GM04503 (cell line): Measurements from ENCODE around the gene UNC119.
"Not testable (repeated sequence)": the region's sequence is repeated elsewhere in the genome, so short reads cannot be mapped to it uniquely, and the experiment has no call there.

Source experiments
- DNase-seq: peaks from one replicate; pipeline ENCODE4 v3.0.0-alpha.2; 2012; ENCODE audit warnings: low read depth

UNC119 gene

DNA sequence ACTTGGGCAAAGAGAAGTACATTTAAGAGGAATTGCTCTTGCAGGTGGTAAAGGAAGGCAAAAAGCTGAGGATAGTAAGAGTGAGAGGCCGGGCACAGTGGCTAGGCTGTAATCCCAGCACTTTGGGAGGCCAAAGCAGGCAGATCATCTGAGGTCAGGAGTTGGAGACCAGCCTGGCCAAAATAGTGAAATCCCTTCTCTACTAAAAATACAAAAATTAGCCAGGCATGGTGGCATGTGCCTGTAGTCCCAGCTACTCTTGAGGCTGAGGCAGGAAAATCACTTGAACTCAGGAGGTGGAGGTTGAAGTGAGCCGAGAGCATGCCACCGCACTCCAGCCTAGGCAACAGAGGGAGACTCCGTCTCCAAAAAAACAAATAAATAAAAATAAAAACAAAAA lies 30.1 kb downstream of the UNC119 start:
- DNase-seq, result not testable (repeated sequence)

GRCh38 chr17:28521311-28522085 lies 30.9 kb downstream of the UNC119 start:
- no peak for DNase-seq

- no peak for DNase-seq
Observed at GRCh38 chr17:28520687-28521086, 31.7 kb downstream of the UNC119 start.

DNA sequence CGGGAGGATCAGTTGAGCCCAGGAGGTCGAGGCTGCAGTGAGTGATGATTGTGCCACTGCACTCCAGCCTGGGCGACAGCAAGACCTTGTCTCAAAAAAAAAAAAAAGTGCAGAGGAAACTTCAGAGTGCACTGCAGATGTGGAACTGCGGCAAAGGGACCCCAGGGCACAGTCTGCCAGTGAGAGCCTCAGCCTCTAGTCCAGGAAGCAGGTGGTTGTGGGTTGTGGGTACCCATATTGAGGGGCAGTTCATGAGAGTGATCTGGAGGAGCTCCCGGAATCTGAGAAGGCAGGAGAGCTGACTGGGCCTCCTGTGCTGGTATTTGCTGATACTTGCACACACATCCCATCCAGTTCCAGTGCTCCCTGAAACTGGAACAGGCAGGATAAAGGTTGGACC lies 33.2 kb downstream of the UNC119 start:
- no peak for DNase-seq

- DNase-seq, result no peak
Observed at GRCh38 chr17:28518578-28518977, 33.8 kb downstream of the UNC119 start.

DNA sequence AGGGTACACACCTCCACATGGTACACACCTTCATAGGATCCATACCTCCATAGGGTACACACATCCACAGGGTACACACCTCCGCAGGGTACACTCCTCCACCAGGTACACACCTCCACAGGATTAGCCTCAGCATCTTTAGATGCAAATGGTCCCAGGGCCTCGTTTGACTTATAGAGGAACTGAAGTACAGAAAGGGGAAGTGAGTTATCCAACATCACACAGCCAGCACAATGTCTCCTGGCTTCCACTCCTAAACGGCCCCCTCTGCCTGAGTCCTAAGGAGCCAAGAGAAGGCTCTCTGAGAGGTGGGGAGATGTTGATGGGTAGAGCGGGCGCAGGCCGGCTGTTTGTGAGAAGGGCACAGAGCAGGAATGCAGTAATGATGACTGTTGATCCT lies 34.3 kb downstream of the UNC119 start:
- no peak for DNase-seq

GRCh38 chr17:28515518-28515917 lies 36.9 kb downstream of the UNC119 start:
- no peak for DNase-seq

DNA sequence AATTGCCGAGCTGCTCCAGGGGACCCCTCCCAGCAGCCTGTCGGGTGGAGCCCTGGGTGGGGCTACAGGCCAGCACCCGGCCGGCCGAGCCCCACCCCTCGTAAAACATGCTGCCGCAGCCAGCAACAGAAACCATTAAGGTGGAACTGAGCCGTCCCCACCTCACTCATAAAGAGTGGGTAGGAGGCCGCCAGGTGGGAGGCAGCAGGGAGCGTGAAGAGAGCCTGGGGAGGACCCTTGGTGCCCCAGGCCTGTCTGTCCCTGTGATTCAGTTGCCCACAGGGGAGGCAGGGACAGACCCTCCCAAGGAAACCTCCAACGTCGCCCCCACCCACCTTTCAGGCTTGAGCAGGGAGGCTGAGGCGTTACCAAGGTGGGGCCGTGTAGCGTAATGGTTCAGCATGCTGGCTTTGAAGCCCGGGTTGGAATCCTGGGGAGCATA lies 37.8 kb downstream of the UNC119 start:
- DNase-seq, result no peak

- no peak for DNase-seq
Observed at GRCh38 chr17:28513476-28513875, 38.9 kb downstream of the UNC119 start.

DNA sequence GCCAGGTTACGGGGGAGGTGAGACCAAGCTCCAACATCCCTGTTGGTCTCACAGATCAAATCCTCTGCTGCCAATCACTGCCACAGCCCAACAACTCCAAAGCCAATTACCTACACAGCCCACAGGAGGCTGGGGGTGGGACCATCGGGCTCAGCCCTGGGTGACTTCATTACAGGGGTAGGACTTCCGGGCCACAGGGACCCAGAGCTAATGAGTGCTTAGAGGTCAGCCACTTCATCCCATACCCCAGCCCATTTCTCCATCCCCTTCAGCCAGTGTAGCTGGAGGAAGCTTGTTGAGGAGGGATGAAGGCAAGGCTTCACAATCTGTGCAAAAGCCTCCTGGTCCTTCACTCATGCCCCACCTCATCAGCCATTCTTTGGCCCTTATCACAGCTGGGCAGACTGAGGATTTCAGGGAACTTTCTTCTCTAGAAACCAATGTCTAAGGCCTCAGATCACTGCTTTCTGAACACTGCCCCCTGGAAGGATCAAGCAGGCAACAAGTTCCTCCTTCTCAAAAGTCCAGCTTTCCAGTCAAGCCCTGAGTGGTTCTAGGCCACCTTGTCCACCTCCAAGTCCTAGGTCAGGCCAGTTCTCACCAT lies 40.5 kb downstream of the UNC119 start:
- DNase-seq, result no peak

DNA sequence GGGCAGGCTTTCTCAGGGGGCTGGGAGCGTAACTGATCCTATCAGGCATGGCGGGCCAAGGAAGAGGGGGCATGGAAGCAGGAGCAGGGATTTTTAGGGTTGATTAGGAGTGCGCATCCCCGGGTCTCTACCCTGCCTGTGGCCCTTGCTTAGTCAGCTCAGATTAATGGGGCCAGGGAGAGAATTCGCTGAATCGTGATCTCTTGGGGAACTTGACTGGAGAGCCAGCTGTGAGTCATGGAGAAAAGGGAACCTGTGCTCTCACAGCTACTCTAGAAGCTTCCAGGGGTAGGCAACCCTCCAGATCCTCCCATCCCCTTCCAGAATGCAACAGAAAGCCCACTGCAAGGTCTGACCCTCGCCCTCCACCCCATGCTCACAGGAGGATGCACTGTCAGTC lies 42.6 kb downstream of the UNC119 start:
- DNase-seq, result no peak

- no peak for DNase-seq
Observed at GRCh38 chr17:28508211-28508724, 44.2 kb downstream of the UNC119 start.

- no peak for DNase-seq
Observed at GRCh38 chr17:28507567-28508203, 44.7 kb downstream of the UNC119 start.

DNA sequence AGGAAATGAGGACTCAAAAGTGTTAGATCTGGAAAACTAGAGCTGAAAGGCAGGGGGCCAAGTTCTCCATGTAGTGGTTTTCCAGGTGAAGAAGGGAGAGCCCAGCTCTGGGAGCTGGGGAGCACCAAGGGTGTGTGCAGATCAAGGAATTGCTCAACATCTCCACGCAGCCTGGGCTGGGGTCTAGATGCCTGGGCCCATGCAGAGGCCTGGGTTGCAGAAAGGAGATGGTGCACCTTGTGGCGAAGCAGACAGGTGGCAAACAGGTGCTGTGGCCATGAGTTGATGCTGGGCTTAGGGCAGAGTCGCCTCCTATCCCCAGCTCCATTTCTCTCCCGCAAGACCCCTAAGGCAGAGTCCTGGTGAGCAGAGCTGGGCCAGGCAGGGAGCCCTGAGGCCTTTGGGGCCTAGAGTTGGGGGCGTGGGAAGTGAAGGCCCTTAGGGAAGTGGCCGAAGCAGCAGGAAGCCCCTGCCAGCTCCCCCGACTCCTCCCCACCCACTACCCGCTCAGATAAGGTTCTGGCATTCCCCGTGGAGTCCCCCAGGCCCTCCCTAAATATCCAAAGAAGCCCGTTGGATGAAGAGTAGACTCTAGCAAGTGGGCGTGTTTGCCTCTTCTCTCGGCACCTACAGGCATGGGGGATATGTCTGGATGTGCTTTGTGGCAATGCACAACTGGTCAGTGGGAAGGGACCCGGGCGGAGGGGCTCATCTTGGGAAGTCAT lies 45.5 kb downstream of the UNC119 start:
- DNase-seq, result no peak

DNA sequence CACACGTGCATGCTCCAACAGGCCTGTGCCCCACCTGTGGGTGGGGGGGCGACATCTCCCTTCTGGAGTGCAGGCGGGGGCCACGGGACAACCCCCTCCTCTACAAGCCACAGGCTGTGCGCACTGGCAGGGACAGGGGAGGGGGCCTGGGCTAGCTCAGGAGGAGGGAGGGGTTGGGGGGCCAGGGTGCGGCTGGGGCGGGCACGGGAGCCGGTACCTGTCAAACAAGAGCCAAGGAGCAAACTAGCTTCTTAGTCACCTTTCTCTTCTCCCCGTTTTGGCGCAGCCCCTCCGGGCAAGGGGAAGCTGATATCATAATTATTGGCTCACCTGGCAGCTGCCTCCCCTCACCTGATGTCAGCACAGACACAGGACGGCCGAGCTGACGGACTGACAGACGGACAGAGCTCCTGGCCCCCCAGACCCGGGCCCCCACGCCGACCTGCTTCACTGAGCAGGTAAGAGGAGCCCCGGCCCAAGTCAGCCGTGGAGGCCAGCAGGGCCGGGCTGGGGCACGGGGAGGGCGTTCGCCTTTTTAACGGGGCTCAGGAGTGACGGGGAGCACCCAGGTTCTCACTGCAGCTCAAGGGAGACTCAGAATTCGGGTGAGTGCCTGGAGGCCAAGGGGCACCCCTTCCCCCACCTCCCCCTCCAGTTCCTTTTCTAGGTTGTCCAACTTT lies 46.3 kb downstream of the UNC119 start, which contains the start of gene FOXN1:
Gene FOXN1 (plus strand): TSS at position 363 of the 680 bp plus-strand sequence. CDS start 17,622 bp downstream, outside the sequence.
- no peak for DNase-seq

- no peak for DNase-seq
Observed at GRCh38 chr17:28503420-28503819, 49.0 kb downstream of the UNC119 start.

- no peak for DNase-seq
Observed at GRCh38 chr17:28501421-28502284, 50.8 kb downstream of the UNC119 start.

DNA sequence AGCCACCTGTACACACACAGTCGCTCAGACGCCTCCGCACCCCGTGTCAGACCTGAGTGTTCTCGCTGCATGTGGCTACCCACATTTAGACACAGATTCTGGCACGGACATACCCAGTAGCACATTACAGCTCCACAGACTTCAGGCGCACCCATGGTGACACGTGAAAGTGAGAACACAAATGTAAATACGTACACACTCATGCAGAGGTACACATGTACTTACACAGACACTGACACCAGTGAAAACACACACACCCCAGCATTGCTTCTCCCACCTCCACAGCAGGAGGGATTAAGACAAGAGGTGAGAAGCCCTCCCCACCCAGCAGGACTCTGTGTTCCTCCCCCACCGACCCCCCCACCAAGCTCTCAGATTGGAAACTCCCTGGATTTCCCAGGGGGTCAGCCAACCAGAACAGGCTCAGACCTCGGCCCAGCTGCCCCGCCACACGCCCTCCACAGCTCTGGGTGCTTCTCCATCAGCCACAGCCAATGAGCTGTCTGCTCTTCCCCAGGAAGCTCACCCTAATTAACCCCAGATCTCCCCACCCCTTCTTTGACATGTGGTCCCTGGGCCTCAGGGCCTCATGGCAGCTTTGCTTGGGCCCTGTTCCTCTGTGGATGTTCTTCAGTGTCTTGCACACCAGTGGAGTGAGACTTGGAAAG lies 51.6 kb downstream of the UNC119 start:
- no peak for DNase-seq

DNA sequence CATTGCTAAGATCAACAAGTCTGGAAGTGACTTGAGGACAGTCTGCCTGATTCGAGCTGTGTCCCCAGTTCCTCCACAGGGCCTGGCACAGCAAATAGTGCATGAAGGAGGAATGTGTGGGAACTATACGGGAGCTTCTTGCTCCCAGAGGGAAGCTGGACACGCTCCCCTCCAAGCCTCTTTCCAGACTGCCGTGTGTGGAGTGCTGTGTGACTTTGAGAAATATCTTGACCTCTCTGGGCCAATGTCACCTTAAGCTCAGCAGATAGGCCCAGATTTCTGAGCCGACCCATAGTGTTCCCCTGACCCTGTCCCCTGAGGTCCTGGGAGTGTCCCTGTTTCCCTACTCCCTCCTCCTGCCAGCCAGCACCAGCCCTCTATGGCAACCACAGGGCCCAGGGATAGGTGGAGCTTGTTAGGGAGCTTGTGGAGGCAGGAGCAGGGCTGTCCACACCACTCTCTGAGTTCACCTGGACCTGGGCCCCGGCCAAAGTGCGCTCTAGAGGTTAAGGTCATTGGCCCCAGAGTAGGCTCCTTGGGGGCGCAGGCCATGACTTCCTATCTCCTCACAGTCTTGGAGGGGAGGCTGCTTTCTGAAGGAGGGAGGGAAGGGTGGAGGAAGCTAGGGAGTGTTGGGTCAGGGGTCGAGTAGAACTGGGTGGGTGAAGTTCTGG lies 52.6 kb downstream of the UNC119 start:
- no peak for DNase-seq

GRCh38 chr17:28499364-28499664 lies 53.1 kb downstream of the UNC119 start:
- no peak for DNase-seq
